H1 (cell line): Measurements from ENCODE around the gene ELFN1. TPM values are rescaled to one million over a fixed set of nuclear protein-coding genes. Genes with fewer than 3 reads are reported as not detected.

Source experiments
- BACH1 ChIP-seq: IDR thresholded peaks from 2 replicates; pipeline ENCODE4 v1.6.1; 2012; ENCODE audit warnings: low read length, improper control_type of control experiment
- HDAC2 ChIP-seq, 2 experiments: fragments of 300-600 bp in 1 of 2; sonication (generic) in 1 of 2; IDR thresholded peaks; 2 replicates each; pipeline ENCODE4 v1.6.1; 2011 to 2012; ENCODE audit warnings: low read depth in 2 of 2, low read length in 2 of 2, mild to moderate bottlenecking in 2 of 2, moderate library complexity in 2 of 2, borderline replicate concordance in 1 of 2, inconsistent platforms in 1 of 2
- JUND ChIP-seq: IDR thresholded peaks from 2 replicates; pipeline ENCODE4 v1.6.1; 2011; ENCODE audit warnings: mild to moderate bottlenecking, improper control_type of control experiment, low read length
- RXRA ChIP-seq: IDR thresholded peaks from 2 replicates; pipeline ENCODE4 v1.6.1; 2011; ENCODE audit warnings: low read depth, mild to moderate bottlenecking, low read length, moderate library complexity; ENCODE audit not compliant: insufficient read depth
- SIX5 ChIP-seq: IDR thresholded peaks from 2 replicates; pipeline ENCODE4 v1.6.1; 2011; ENCODE audit warnings: mild to moderate bottlenecking, low read depth, low read length
- polyA plus RNA-seq, 7 experiments: library from polyadenylated mRNA; depleted of rRNA in 3 of 7; stranded (reverse) in 5 of 7; unstranded in 2 of 7; fragments of >200 nt in 5 of 7; fragments of 200-250 nt in 2 of 7; gene quantifications; 1 replicate in 5 of 7; 2 replicates in 1 of 7; 4 replicates in 1 of 7; pipeline versions ENCODE4 v1.2.1 to v1.2.3, GENCODE V29; 2011 to 2013; ENCODE audit warnings: missing spikeins in 2 of 7, mixed read lengths in 2 of 7
- total RNA-seq: library from RNA; stranded (reverse); fragmentation: NEBNext Ultra II Directional; extraction: Animal tissue kit (Norgen Biotek cat#: 25700); gene quantifications from 2 replicates; pipeline ENCODE4 v1.2.1, GENCODE V29; 2021

Gene ELFN1
- total and polyA plus RNA-seq, 2 of the 8 experiments (the other 6 are each of a cell fraction or from before 2014, with no cell fraction given): 2.0 to 4.5 TPM

DNA sequence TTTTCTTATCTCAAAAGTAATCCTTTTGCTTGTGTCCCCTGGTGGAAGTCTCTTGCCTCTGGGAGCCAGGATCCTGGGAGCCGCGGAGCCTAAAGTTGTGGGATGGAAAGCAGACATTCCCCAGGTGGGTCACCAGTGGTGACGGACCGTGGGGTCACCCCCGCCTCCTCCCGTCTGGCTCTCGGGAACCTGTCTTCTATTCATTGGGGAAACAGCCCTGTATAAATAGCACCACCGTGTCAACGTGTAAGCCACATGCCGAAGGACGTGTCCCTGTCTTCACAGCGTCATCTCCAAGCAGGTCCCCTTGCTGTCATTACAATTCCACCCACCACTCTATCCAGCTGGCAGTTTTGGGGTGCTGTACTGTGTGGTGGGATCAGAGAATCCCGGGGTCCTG, 87.5 kb downstream of the ELFN1 start (continued):
- TF ChIP-seq BACH1 (no peak), HDAC2 (IDR thresholded peaks at IDR 0.05; ENCODE audit: borderline replicate concordance in 1 of 2, low read depth in 2 of 2, low read length in 2 of 2) (no peak), JUND (no peak), RXRA (no peak), SIX5 (no peak)
